GM18517 (cell line): Measurements from ENCODE around the gene PROX2.
A peak's percentile ranks its signal among the peaks of the same experiment; 100 is the strongest.

Source experiments
- ATAC-seq: cut with Tn5 transposase; IDR thresholded peaks from one replicate; pipeline ENCODE4 v1.9.1; 2021; ENCODE audit warnings: mild to moderate bottlenecking, moderate library complexity; ENCODE audit not compliant: unreplicated experiment

The PROX2 gene, protein sequence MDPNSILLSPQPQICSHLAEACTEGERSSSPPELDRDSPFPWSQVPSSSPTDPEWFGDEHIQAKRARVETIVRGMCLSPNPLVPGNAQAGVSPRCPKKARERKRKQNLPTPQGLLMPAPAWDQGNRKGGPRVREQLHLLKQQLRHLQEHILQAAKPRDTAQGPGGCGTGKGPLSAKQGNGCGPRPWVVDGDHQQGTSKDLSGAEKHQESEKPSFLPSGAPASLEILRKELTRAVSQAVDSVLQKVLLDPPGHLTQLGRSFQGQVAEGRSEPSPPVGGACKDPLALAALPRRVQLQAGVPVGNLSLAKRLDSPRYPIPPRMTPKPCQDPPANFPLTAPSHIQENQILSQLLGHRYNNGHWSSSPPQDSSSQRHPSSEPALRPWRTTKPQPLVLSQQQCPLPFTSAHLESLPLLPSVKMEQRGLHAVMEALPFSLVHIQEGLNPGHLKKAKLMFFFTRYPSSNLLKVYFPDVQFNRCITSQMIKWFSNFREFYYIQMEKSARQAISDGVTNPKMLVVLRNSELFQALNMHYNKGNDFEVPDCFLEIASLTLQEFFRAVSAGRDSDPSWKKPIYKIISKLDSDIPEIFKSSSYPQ

GRCh38 chr14:74875941-74876913, at the start of gene PROX2:
Gene PROX2, minus strand, starts transcription at chr14:74876145. Its CDS starts 12,311 bp downstream, at chr14:74863834.
- no peak for ATAC-seq

DNA sequence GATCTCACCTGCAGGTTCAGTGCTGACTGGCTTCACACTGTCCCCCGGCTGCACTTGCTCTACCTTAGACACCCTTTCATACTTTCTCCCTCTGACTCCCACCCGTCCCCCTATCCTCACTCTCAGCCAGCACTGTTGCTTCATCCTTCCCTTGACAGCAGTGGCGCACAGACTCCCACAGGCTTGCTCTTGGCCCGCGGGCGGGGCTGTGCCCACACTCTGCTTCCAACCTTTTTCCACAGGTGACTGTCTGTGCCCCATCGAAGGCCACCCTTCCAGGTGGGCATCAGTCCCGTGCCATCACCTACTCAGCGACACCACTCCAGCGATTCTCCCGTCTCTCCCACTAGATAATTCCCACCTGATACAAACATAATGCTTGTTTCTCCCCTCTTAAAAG, 48.1 kb upstream of the PROX2 start:
- no peak for ATAC-seq

DNA sequence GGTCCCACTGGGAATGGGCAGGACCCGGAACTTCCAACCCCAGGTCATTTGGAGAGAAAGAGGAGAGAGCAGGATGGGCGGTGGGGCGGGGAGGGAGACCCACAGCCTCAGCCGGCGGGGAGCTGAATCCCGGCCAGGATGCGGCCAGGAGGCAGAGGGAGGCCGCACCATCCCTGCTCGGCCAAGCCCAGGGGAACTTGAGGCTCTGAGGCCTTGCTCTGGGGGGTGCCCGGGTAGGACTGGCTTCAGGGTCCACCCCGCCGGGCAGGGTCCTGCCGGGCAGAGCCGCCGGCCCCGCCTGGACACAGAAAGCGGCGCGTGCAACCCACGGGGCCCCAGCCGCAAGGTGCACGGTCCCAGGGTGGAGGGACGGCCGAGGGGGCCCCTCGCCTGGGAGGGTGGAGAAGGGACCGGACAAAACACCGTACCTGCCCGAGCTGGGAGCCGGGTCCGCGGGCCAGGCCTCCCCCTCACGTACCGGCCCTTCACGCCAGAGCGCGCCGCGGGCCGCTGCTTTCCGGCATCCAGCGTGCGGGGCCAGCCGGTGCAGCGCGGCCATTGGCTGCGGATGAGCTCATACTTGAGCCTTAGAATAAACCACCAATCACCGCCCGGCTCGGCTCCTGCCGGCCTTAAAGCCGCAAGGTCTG, 46.9 kb upstream of the PROX2 start, which contains the start of gene RPS6KL1:
Gene RPS6KL1 (minus strand): TSS at position 509 of the 650 bp plus-strand sequence. CDS start 1,719 bp downstream, outside the sequence.
- ATAC-seq, result peak; percentile 94

DNA sequence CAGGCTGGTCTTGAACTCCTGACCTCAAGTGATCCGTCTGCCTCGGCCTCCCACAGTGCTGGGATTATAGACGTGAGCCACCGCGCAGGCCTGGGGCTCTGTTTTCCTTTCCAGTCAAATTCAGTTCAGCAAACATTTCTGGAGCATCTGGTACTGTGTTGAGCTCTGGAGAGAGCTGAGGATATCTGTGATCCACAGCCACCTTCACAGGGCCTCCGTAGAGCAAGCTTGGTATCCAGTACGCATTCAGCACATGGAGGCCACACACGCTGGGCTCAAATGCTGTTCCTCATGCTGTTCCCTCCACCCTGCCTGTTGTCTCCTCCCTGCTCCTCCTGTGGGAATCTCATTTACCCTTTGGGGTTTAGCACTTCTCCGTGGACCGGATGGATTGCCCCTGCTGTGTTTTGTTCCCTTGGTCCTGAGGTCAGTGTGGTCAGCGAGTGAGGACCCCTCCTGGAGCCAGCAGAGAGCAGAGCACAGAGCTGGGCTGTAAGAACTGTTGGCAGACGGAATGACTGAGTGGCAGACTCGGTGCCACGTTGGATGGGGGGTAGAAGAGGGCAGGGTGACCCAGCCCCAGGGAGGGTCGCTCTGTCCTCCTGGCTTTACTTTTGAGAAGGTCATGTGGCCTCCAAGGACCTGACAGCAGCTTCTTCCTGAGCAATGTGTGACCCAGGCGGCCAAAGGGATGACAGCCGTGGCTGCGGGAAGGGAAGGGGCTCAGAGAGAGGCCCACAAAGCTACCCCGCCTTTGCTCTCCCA, 46.2 kb upstream of the PROX2 start:
- ATAC-seq, result no peak

GRCh38 chr14:74921053-74921620, 45.2 kb upstream of the PROX2 start:
- ATAC-seq, result no peak

GRCh38 chr14:74920281-74920680, 44.3 kb upstream of the PROX2 start:
- ATAC-seq, result no peak

- no peak for ATAC-seq
Observed at GRCh38 chr14:74919421-74920165, 43.6 kb upstream of the PROX2 start.

DNA sequence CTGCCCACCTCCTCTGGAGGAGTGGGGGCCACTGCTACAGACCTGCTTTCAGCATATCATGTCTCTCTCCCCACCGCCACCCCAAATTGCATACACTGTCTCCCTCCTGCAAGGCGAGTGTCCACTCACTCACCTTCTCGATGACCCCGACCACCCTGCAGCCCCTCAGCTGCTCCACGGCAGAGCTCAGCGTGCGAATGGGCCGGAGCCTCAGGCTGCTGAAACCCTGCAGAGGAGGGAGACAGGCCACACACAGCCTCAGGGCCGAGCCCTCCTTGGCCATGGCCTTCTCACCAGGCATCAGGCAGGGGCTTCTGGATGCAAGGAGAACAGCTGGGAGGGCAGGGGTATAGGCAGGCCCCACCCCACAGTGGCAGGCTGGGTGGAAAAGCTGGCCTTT, 42.4 kb upstream of the PROX2 start:
- ATAC-seq, result no peak

- ATAC-seq, result no peak
Observed at GRCh38 chr14:74917646-74918081, 41.7 kb upstream of the PROX2 start.

DNA sequence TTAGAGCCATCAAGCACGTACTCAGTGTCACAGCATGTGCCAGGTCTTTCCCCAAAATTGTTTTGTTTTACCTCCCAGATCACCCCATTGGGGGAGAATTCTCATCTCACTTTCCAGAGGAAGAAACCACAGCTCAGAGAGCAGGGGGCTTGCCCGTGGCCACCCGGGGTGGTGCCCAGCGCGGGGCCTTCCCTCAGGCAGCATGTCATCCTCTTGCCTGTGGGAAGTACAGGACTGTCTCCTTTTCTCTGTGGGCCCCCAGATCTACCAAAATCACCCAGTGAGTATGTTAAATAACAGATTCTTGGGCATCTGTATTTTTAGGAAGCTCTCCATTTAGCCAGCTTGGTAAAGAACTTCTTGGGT, 41.2 kb upstream of the PROX2 start:
- ATAC-seq, result no peak

- no peak for ATAC-seq
Observed at GRCh38 chr14:74915826-74916225, 39.9 kb upstream of the PROX2 start.

DNA sequence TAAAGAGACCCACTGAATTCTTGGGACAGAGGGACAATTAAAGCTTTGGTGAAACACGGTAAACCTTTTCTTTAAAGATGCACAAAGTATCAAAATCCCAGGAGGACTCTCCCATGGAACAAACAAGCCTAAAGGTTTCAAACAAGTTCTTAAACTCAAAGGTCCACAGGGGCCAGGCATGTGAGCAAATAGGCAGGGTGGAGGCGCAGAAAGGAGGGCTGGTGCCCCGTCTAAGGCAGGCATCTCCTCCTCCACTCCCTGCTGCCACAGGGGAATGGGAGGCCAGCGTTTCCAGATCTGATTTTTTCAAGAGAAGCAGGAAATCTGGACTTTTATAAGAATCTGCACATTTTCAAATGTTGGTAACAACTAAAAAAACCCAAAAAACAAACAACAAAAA, 39.5 kb upstream of the PROX2 start:
- ATAC-seq, result no peak

DNA sequence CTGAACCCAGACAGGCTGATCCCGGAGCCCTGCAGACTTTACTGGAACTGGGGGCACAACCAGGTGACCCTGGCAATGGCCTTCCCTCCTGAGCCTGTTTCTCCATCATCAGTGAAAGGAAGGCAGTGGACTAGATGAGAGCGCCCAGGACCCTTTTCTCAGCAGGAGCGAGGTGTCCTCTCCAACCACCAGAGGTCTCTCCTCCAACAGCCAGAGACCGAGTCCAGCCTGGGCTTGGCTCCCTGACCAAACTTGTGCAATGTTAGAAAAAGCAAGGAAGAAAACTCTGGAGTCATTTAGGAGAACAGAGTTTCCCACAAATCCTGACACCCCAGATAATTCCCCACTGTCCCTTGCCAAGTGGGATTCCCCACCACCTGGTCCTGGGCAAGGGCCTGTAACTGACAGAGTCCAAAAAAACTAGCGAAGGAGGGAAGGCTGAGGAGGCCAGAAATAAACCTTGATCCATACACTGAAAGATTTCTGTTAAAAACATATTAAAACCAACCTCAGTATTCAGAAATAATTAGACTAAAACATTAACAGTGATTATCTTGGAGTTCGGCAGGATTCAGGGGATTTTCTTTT, 38.1 kb upstream of the PROX2 start:
- no peak for ATAC-seq

DNA sequence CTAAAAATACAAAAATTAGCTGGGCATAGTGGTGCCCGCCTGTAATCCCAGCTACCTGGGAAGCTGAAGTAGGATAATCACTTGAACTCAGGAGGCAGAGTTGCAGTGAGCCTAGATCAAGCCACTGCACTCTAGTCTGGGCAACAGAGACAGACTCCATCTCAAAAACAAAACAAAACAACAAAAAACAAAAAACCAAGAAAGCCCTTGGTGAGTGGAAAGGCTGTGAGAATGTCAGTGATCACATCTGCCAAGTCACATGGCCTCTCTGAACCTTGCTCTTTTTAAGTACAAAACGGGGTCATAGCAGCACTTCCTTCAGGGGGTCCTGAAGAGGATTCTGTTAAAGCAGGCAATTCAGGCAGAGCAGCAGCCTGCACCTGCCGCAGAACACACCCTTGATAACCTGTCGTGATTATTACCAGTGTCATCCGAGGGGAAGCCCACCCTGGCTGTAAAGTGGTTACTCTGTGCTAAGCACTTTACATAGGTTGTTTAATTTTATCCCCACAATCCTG, 37.5 kb upstream of the PROX2 start:
- ATAC-seq, result no peak

GRCh38 chr14:74912801-74913200, 36.9 kb upstream of the PROX2 start:
- no peak for ATAC-seq

GRCh38 chr14:74912111-74912510, 36.2 kb upstream of the PROX2 start:
- ATAC-seq, result no peak

DNA sequence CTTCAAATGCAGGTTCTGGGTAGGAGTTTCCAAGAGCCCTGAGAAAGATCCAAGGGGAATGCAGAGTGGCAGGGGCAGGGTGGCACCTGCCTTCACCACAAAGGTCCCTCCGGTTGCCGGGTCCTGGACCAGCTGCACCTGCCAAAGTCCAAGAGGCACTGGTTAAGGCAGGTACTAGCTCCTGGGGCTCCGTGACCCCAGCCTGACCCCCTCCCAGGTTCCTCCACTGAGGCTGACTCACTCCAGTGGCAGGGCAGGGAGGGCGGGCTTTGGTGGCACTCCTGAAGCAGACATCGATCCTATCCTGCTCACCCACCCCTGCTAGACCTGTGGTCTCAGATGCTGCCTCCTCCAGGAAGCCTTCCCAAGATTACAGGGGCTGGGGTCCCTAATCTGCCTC, 35.8 kb upstream of the PROX2 start:
- ATAC-seq, result no peak

DNA sequence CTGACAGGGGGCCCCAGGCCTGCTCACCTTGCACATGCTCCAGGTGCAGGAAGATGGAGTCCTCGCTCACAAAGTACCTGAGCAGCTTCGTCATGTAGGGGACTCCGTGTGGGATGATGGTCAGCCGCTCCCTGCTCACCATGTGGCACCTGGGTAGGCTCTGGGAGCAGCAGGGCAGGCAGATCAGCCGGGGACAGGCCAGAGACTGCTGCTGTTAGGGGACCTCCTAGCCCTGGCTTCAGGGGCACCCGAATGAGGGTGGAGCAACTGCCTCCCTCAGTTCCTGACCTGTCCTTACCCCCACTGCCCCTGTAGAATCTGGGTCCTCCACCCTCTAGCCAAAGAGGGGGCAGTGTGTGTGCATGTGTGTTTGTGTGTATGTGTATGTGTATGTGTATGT, 35.3 kb upstream of the PROX2 start:
- no peak for ATAC-seq
